Omental fat pad (tissue), 4 donors: ENCODE measurements around the gene FDX2. TPM values are rescaled to one million over a fixed set of nuclear protein-coding genes. Genes with fewer than 3 reads are reported as not detected.
A peak's percentile ranks its signal among the peaks of the same experiment; 100 is the strongest.

Experiments used
- ATAC-seq: fragments of 150-250 bp; one replicate; pipeline ENCODE4 v1.9.1; 2016; ENCODE audit warnings: mild to moderate bottlenecking, moderate library complexity; ENCODE audit not compliant: low FRiP score
- DNase-seq: peaks from one replicate; pipeline ENCODE4 v3.0.0-alpha.2; 2019; ENCODE audit warnings: low spot score
- total RNA-seq, 4 donors: library from RNA; depleted of rRNA; stranded (reverse); fragments of >200 nt; gene quantifications; one replicate each; pipeline ENCODE4 v1.1.0, GENCODE V29; 2016
- TF ChIP-seq, protein P1 (sequence below), 3 donors: fragments of 450-650 bp; IDR thresholded peaks; one replicate each; pipeline ENCODE4 v1.5.1; 2016 to 2017; ENCODE audit warnings: antibody characterized with exemption in 3 of 3, mild to moderate bottlenecking in 3 of 3, moderate library complexity in 2 of 3

FDX2 gene
- total RNA-seq, 4 donors from 2014 or later = 9.0 to 26.2 (median 17.8) TPM

DNA sequence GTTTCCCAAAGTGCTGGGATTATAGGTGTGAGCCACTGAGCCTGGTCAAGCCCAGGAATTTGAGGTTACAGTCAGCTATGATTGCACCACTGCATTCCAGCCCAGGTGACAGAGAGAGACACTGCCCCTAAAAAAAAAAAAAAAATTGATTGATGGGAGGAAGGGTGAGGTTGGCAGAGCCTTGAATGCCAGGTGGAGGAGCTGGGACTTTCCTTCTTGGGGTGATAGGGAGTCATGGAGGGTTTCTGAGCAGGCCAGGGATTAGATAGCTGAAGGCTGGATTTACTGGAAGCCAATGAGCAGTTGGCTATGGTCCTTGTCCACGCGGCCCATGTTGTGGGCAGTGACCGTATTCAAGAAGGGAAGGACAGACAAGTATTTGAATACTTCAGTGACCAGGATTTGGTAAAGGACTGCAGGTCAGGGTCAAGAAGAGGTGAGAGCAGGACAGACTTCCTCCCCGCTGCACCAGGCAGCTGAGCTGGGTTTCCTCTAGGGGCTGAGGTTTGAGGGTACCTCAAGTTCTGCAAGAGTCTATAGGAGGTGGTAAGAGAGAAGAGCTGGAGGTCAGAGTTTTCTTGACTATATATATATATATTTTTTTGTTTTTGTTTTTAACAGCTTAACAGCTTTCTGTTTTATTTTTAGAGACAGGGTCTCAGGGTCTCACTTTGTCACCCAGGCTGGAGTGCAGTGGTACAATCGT lies 35.9 kb downstream of the FDX2 start:
- DNase-seq (no peak), ATAC-seq (no peak)
- TF ChIP-seq, protein P1, sequence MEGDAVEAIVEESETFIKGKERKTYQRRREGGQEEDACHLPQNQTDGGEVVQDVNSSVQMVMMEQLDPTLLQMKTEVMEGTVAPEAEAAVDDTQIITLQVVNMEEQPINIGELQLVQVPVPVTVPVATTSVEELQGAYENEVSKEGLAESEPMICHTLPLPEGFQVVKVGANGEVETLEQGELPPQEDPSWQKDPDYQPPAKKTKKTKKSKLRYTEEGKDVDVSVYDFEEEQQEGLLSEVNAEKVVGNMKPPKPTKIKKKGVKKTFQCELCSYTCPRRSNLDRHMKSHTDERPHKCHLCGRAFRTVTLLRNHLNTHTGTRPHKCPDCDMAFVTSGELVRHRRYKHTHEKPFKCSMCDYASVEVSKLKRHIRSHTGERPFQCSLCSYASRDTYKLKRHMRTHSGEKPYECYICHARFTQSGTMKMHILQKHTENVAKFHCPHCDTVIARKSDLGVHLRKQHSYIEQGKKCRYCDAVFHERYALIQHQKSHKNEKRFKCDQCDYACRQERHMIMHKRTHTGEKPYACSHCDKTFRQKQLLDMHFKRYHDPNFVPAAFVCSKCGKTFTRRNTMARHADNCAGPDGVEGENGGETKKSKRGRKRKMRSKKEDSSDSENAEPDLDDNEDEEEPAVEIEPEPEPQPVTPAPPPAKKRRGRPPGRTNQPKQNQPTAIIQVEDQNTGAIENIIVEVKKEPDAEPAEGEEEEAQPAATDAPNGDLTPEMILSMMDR (IDR thresholded peaks at IDR 0.05) = no peak

DNA sequence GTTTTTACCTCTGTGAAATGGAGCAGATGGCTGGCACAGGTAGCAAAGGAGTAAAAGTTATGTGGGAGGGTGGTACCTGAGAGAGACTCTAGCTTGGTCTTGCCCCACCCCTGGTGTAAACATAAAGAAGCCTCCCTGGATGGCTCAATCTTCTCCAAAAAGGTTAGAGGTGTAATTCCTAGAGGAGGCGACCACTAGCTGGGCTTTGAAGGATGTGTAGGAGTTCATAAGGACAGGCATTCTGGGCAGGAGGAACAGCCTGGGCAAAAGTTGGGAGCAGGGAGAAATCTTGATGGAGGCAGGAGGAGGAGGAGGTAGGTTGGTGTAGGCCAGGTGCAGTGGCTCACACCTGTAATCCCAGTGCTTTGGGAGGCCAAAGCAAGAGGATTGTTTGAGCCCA lies 36.9 kb downstream of the FDX2 start:
- TF ChIP-seq, protein P1 (IDR thresholded peaks at IDR 0.05) = no peak
- DNase-seq = no peak
- peak; percentile 21 for ATAC-seq

DNA sequence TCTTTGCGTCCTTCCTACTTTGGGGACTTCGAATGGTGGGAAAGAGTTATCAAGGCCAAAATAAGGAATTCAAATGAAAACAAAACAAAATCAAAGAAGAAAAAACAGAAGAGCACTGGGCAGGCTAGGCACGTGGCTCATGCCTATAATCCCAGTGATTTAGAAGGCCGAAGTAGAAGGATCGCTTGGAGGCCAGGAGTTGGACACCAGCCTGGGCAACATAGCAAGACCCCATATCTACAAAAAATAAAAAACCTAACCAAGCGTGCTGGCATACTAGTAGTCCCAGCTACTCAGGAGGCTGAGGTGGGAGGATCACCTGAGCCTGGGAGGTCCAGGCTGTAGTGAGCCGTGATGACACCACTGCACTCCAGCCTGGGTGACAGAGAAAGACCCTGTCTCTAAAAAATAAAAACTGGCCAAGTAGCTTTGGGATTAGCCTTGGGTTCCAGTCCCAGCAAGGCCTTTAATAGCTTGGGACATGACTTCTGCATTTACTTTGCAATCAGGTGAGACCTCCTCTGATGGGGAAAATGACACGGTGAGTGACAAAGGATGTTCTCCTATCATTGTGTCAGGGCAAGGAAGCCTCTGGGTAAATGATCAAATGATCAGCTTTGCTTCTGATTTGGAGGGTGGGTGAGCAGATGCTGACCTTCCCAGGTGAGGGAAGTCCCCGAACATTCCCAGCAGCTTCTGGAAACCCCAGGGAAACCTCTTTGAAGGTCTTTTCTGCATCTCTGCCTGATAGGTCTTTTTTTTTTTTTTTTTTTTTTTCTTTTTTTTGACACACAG lies 37.8 kb downstream of the FDX2 start:
- no peak for DNase-seq
- no peak for ATAC-seq
- TF ChIP-seq, protein P1 (IDR thresholded peaks at IDR 0.05) = no peak

DNA sequence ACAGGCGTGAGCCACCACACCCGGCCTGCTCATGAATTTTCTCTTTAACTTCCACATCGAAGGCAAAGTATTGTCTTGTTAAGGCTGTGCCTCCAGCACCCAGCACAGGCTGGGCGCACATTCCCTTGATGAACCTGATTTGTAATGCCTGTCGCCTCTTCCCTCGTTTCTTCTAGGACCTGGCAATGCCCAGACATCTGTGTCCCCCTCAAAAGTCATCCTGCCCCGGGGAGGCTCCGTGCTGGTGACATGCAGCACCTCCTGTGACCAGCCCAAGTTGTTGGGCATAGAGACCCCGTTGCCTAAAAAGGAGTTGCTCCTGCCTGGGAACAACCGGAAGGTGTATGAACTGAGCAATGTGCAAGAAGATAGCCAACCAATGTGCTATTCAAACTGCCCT lies 41.2 kb downstream of the FDX2 start:
- TF ChIP-seq, protein P1 (IDR thresholded peaks at IDR 0.05) = no peak
- DNase-seq (no peak), ATAC-seq (no peak)

DNA sequence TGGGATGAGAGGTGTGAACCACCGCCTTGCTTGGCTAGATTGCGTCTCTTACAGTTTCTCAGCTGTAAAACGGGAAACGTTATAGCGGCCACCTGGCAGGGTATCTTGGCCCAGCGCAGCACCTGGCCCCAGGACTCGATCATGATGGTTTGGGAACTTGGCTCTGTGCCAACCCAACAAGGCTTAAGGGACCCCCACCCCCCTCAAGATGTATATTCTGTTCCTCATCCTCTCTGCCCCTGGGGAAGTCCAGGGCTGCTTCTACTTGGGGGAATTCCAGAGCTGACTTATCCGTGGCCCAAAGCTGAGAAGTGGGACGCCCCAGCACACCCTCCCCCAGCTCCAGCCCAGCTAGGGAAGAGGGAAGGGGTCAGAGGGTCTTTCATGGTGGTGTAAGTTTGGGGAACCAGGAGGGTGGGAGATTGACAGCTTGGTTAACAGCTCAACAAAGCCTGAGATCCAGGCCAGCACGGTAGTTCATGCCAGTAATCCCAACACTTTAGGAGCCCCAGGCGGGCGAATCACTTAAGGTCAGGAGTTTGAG lies 44.2 kb downstream of the FDX2 start:
- TF ChIP-seq, protein P1 (IDR thresholded peaks at IDR 0.05) = no peak
- ATAC-seq (peak; percentile 18), DNase-seq (no peak)

DNA sequence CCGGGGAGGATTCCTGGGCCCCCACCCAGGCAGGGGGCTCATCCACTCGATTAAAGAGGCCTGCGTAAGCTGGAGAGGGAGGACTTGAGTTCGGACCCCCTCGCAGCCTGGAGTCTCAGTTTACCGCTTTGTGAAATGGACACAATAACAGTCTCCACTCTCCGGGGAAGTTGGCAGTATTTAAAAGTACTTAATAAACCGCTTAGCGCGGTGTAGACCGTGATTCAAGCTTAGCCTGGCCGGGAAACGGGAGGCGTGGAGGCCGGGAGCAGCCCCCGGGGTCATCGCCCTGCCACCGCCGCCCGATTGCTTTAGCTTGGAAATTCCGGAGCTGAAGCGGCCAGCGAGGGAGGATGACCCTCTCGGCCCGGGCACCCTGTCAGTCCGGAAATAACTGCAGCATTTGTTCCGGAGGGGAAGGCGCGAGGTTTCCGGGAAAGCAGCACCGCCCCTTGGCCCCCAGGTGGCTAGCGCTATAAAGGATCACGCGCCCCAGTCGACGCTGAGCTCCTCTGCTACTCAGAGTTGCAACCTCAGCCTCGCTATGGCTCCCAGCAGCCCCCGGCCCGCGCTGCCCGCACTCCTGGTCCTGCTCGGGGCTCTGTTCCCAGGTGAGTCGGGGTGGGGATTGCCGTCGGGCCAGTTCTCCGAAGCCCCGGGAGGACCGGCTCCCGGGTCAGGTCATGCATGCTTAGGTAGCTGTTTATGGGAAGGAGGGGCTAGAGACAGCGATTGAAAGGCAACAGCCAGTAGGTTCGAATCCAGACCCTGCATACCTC lies 45.0 kb downstream of the FDX2 start, which contains the start of gene ICAM1:
ICAM1 (plus strand) TSS at position 505 of the 779 bp plus-strand sequence; CDS start at position 545, 40 bp downstream.
- DNase-seq = peak; percentile 77
- TF ChIP-seq, protein P1 (IDR thresholded peaks at IDR 0.05) = no peak

More for the DNA sequence above, 45.0 kb downstream of the FDX2 start, which contains the start of gene ICAM1:
- peak; percentile 80 for ATAC-seq
